ENCODE measurements around the gene RASGRF1. TPM values are rescaled to one million over a fixed set of nuclear protein-coding genes. Genes with fewer than 3 reads are reported as not detected.
A peak's percentile ranks its signal among the peaks of the same experiment; 100 is the strongest.

RASGRF1 gene
- total RNA-seq, 1 donor from 2014 or later: 82.6 TPM

GRCh38 chr15:78991879-78992278 is 98.7 kb downstream of the RASGRF1 start:
- DNase-seq: peak; percentile 37
- no peak for TF ChIP-seq CTCF (IDR thresholded peaks at IDR 0.05)
- no peak for ATAC-seq
- intact Hi-C loops (cut with DNase I): no loop called here
- Histone ChIP-seq H3K4me1 (peaks cover 56% of the 10 kb centered on the region), H3K9me3 (no peaks in the 10 kb centered on the region), H3K36me3 (no peaks in the 10 kb centered on the region), H3K4me3 (no peak overlapping the region), H3K27ac (peak overlapping the region; percentile 34), H3K27me3 (ENCODE audit: low read depth) (no peaks in the 10 kb centered on the region)

GRCh38 chr15:78991476-78991875 is 99.1 kb downstream of the RASGRF1 start:
- no peaks in the 10 kb centered on the region for H3K9me3 ChIP-seq
- intact Hi-C loops (cut with DNase I): no loop called here
- peaks cover 56% of the 10 kb centered on the region for H3K4me1 ChIP-seq
- H3K4me3 ChIP-seq: no peak overlapping the region
- H3K27me3 ChIP-seq (ENCODE audit: low read depth): no peaks in the 10 kb centered on the region
- DNase-seq: peak; percentile 46
- no peak for ATAC-seq
- H3K36me3 ChIP-seq: no peaks in the 10 kb centered on the region
- peak overlapping the region; percentile 34 for H3K27ac ChIP-seq
- no peak for TF ChIP-seq CTCF (IDR thresholded peaks at IDR 0.05)

GRCh38 chr15:78990278-78990677 is 100.3 kb downstream of the RASGRF1 start:
- Histone ChIP-seq H3K4me1 (peaks cover 56% of the 10 kb centered on the region), H3K27ac (no peak overlapping the region), H3K36me3 (no peaks in the 10 kb centered on the region), H3K9me3 (no peaks in the 10 kb centered on the region), H3K4me3 (no peak overlapping the region), H3K27me3 (ENCODE audit: low read depth) (no peaks in the 10 kb centered on the region)
- intact Hi-C loops (cut with DNase I): no loop called here
- ATAC-seq (no peak), DNase-seq (peak; percentile 6)
- no peak for TF ChIP-seq CTCF (IDR thresholded peaks at IDR 0.05)

GRCh38 chr15:78989701-78990240 is 100.8 kb downstream of the RASGRF1 start:
- no peaks in the 10 kb centered on the region for H3K36me3 ChIP-seq
- peak overlapping the region; percentile 53 for H3K27ac ChIP-seq
- ATAC-seq: peak; percentile 5 to 10
- H3K9me3 ChIP-seq: no peaks in the 10 kb centered on the region
- intact Hi-C loops (cut with DNase I): no loop called here
- no peak for TF ChIP-seq CTCF (IDR thresholded peaks at IDR 0.05)
- no peak overlapping the region for H3K4me3 ChIP-seq
- H3K4me1 ChIP-seq: peaks cover 56% of the 10 kb centered on the region
- H3K27me3 ChIP-seq (ENCODE audit: low read depth): no peaks in the 10 kb centered on the region
- peak; percentile 68 for DNase-seq

- Histone ChIP-seq H3K4me3 (no peak overlapping the region), H3K27me3 (ENCODE audit: low read depth) (no peaks in the 10 kb centered on the region), H3K27ac (peak overlapping the region; percentile 49), H3K36me3 (no peaks in the 10 kb centered on the region), H3K9me3 (no peaks in the 10 kb centered on the region), H3K4me1 (peaks cover 52% of the 10 kb centered on the region)
- DNase-seq (peak; percentile 92), ATAC-seq (peak; percentile 88 to 91)
- intact Hi-C loops (cut with DNase I): no loop called here
- no peak for TF ChIP-seq CTCF (IDR thresholded peaks at IDR 0.05)
Measured at GRCh38 chr15:78988361-78988911, 102.1 kb downstream of the RASGRF1 start.
